Vagina (tissue), 2 donors: ENCODE data around the gene CCDC85C.

Experiments
- POLR2A ChIP-seq, 2 donors: fragments of 450-650 bp; IDR thresholded peaks; one replicate each; pipeline ENCODE4 v1.6.1; 2017; ENCODE audit warnings: antibody characterized with exemption in 2 of 2, mild to moderate bottlenecking in 2 of 2, moderate library complexity in 2 of 2
- TF ChIP-seq, protein P1 (sequence below), 3 experiments: fragments of 450-650 bp in 2 of 3; fragments of 200-600 bp in 1 of 3; sonication (generic) in 1 of 3; IDR thresholded peaks; one replicate each; pipeline ENCODE4 v1.5.1; 2017 to 2019; ENCODE audit warnings: antibody characterized with exemption in 3 of 3, mild to moderate bottlenecking in 2 of 3, moderate library complexity in 2 of 3

DNA sequence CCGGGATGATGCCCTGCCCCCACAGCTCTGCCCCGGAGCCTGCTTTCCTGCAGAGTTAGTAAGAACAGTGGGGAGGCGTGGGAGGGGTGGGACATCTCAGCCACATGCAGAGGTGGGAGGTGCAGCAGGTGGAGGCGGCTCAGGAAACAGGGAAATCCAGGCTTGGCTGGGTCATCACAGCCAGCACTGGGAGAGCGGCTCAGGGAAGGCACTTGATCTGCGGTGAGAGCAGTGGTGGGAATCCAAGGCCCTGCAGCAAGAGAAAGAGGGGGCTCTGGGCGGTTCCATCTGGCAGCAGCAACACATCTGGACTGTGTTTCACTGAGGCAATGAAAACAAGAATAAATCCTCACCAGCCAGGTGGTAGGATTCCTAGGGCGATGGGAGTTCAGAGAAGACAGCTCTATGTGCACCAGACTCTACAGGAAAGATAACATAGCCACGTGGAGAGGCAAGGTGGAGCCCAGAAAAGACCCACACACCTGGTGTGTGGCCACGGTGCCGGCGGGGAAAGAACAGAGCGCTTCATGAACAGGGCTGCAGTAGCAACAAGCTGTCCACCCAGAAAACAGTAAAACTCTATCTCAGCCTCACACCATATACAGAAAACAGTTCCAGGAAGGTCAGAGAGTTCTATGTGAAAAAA, 57.6 kb downstream of the CCDC85C start:
- TF ChIP-seq, protein P1, sequence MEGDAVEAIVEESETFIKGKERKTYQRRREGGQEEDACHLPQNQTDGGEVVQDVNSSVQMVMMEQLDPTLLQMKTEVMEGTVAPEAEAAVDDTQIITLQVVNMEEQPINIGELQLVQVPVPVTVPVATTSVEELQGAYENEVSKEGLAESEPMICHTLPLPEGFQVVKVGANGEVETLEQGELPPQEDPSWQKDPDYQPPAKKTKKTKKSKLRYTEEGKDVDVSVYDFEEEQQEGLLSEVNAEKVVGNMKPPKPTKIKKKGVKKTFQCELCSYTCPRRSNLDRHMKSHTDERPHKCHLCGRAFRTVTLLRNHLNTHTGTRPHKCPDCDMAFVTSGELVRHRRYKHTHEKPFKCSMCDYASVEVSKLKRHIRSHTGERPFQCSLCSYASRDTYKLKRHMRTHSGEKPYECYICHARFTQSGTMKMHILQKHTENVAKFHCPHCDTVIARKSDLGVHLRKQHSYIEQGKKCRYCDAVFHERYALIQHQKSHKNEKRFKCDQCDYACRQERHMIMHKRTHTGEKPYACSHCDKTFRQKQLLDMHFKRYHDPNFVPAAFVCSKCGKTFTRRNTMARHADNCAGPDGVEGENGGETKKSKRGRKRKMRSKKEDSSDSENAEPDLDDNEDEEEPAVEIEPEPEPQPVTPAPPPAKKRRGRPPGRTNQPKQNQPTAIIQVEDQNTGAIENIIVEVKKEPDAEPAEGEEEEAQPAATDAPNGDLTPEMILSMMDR (IDR thresholded peaks at IDR 0.05) = no peak
- TF ChIP-seq POLR2A (IDR thresholded peaks at IDR 0.05) = no peak
